GM12801 (cell line): ENCODE data around the gene PANK1.

Source experiments
- CTCF ChIP-seq: IDR thresholded peaks from one replicate; pipeline ENCODE4 v1.5.1; 2011; ENCODE audit warnings: control low read depth; ENCODE audit not compliant: insufficient read length; ENCODE audit errors: extremely low read depth

PANK1 gene

GRCh38 chr10:89592539-89592938 lies 52.5 kb downstream of the PANK1 start:
- TF ChIP-seq CTCF, result no peak

- no peak for TF ChIP-seq CTCF
Measured at GRCh38 chr10:89591796-89592271, 53.2 kb downstream of the PANK1 start.

- no peak for TF ChIP-seq CTCF
Measured at GRCh38 chr10:89591111-89591795, 53.8 kb downstream of the PANK1 start.

GRCh38 chr10:89590326-89590725 lies 54.7 kb downstream of the PANK1 start:
- TF ChIP-seq CTCF, result no peak

GRCh38 chr10:89589101-89589720 lies 55.8 kb downstream of the PANK1 start:
- TF ChIP-seq CTCF, result no peak

- no peak for TF ChIP-seq CTCF
Measured at GRCh38 chr10:89588671-89589070, 56.4 kb downstream of the PANK1 start.

- TF ChIP-seq CTCF, result no peak
Measured at GRCh38 chr10:89582022-89582421, 63.0 kb downstream of the PANK1 start.
